Hepatocyte (in vitro differentiated cells): Measurements from ENCODE around the gene SCN1B.

ENCODE experiments used
- EZH2 ChIP-seq: fragments of 200-600 bp; sonication (generic); IDR thresholded peaks from 2 replicates; pipeline ENCODE4 v1.6.1; 2016; ENCODE audit warnings: antibody characterized with exemption, mild to moderate bottlenecking, borderline replicate concordance
- EZH2phosphoT487 ChIP-seq: fragments of 200-600 bp; sonication (generic); IDR thresholded peaks from one replicate; pipeline ENCODE4 v1.6.1; 2018; ENCODE audit warnings: antibody characterized with exemption, mild to moderate bottlenecking, low read depth, moderate library complexity; ENCODE audit not compliant: unreplicated experiment, severe bottlenecking
- TF ChIP-seq, protein P1 (sequence below): fragments of 200-600 bp; sonication (generic); IDR thresholded peaks from 2 replicates; pipeline ENCODE4 v1.5.1; 2016; ENCODE audit warnings: antibody characterized with exemption, mild to moderate bottlenecking; ENCODE audit not compliant: poor library complexity

DNA sequence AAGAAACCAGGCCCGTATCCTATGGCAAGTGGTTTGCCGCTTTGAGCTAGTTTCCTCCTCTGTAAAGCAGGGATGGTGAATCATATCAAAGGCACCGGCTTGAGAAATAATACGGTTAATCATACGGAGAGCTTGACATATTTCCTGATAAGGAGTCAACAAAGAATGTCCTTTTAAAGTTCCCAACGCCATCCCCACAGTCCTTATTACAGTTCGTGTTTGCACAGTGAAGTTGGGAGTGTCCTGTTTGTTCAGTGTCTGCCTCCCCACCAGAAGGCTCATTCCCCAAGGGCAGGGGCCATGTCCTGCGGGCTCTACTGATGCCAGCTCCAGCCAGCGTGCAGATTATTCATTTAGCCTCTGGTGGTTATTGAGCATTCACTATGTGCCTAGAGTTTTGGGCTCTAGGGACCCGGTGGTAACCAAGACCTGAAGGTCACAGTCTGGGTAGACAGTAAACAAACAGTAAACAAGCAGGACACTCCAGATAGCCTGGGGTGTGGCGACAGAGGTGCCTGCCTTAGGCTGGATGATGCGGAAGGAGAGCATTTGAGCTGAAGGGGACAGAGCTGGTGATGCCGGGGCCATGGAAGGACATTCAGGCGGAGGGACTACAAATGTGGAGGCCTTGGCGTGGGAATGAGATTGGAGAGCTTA is 23.8 kb upstream of the SCN1B start:
- TF ChIP-seq, protein P1, sequence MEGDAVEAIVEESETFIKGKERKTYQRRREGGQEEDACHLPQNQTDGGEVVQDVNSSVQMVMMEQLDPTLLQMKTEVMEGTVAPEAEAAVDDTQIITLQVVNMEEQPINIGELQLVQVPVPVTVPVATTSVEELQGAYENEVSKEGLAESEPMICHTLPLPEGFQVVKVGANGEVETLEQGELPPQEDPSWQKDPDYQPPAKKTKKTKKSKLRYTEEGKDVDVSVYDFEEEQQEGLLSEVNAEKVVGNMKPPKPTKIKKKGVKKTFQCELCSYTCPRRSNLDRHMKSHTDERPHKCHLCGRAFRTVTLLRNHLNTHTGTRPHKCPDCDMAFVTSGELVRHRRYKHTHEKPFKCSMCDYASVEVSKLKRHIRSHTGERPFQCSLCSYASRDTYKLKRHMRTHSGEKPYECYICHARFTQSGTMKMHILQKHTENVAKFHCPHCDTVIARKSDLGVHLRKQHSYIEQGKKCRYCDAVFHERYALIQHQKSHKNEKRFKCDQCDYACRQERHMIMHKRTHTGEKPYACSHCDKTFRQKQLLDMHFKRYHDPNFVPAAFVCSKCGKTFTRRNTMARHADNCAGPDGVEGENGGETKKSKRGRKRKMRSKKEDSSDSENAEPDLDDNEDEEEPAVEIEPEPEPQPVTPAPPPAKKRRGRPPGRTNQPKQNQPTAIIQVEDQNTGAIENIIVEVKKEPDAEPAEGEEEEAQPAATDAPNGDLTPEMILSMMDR: no peak
- TF ChIP-seq EZH2phosphoT487 (no peak), EZH2 (no peak)
